Keratinocyte (primary cell): ENCODE results near the gene SPATA13. TPM values are rescaled to one million over a fixed set of nuclear protein-coding genes. Genes with fewer than 3 reads are reported as not detected.

ENCODE experiments used
- DNase-seq: peaks from one replicate; pipeline ENCODE4 v3.0.0-alpha.2; 2011; ENCODE audit warnings: low read depth, missing footprints, low spot score
- FAIRE-seq: peaks from 2 replicates; lab custom pipeline; 2011; peaks lifted over from hg19 to GRCh38; lab: Jason Lieb, UNC
- H2AFZ ChIP-seq: 2 replicates; pipeline ENCODE4 v1.6.0; 2012; ENCODE audit warnings: low read length, control low read depth, inconsistent platforms; ENCODE audit not compliant: control insufficient read depth
- H3K27ac ChIP-seq: 2 replicates; pipeline ENCODE4 v1.5.1; 2011; ENCODE audit warnings: low read length; ENCODE audit not compliant: control insufficient read depth, insufficient read depth
- H3K27me3 ChIP-seq: 3 replicates; pipeline ENCODE4 v1.6.0; 2011; ENCODE audit warnings: low read length; ENCODE audit not compliant: control insufficient read depth, insufficient read depth; ENCODE audit errors: extremely low read depth
- H3K36me3 ChIP-seq, 2 experiments: 2 replicates in 1 of 2; 3 replicates in 1 of 2; pipeline ENCODE4 v1.5.1; 2011; ENCODE audit warnings: low read length in 2 of 2, mild to moderate bottlenecking in 1 of 2; ENCODE audit not compliant: control insufficient read depth in 2 of 2, insufficient read depth in 2 of 2; ENCODE audit errors: extremely low read depth in 1 of 2
- H3K4me1 ChIP-seq: 3 replicates; pipeline ENCODE4 v1.5.1; 2011; ENCODE audit warnings: low read length; ENCODE audit not compliant: control insufficient read depth, insufficient read depth; ENCODE audit errors: extremely low read depth
- H3K4me2 ChIP-seq: 3 replicates; pipeline ENCODE4 v1.6.0; 2011; ENCODE audit warnings: low read depth, low read length; ENCODE audit not compliant: control insufficient read depth, insufficient read depth; ENCODE audit errors: extremely low read depth
- H3K4me3 ChIP-seq, 3 experiments: fragments of 200-600 bp in 1 of 3; sonication (generic) in 1 of 3; 2 replicates in 2 of 3; 3 replicates in 1 of 3; pipeline ENCODE4 v1.5.1; 2011 to 2016; ENCODE audit warnings: low read length in 3 of 3, mild to moderate bottlenecking in 3 of 3, control low read depth in 2 of 3, inconsistent platforms in 1 of 3, low read depth in 1 of 3, mixed read lengths in 1 of 3, mixed run types in 1 of 3, moderate library complexity in 1 of 3; ENCODE audit not compliant: control insufficient read depth in 2 of 3, insufficient read depth in 2 of 3; ENCODE audit errors: extremely low read depth in 1 of 3
- H3K79me2 ChIP-seq: 2 replicates; pipeline ENCODE4 v1.6.0; 2012; ENCODE audit warnings: low read length; ENCODE audit not compliant: control insufficient read depth, insufficient read depth
- H3K9ac ChIP-seq: 3 replicates; pipeline ENCODE4 v1.6.0; 2011; ENCODE audit warnings: low read length; ENCODE audit not compliant: control insufficient read depth, insufficient read depth; ENCODE audit errors: extremely low read depth
- H3K9me1 ChIP-seq: 3 replicates; pipeline ENCODE4 v1.6.0; 2011; ENCODE audit warnings: low read length; ENCODE audit not compliant: control insufficient read depth, insufficient read depth; ENCODE audit errors: extremely low read depth
- H3K9me3 ChIP-seq: 2 replicates; pipeline ENCODE4 v1.5.1; 2012; ENCODE audit warnings: low read depth, low read length; ENCODE audit not compliant: control insufficient read depth
- H4K20me1 ChIP-seq: 3 replicates; pipeline ENCODE4 v1.6.0; 2011; ENCODE audit warnings: low read length; ENCODE audit not compliant: control insufficient read depth, insufficient read depth; ENCODE audit errors: extremely low read depth
- CTCF ChIP-seq, 3 experiments: IDR thresholded peaks in 1 of 3; conservative IDR thresholded peaks in 1 of 3; optimal IDR thresholded peaks in 1 of 3; 2 replicates in 2 of 3; 3 replicates in 1 of 3; pipeline versions ENCODE3 to v1.5.1; 2011; ENCODE audit warnings: low read length in 3 of 3, mild to moderate bottlenecking in 3 of 3, moderate library complexity in 2 of 3, control low read depth in 1 of 3, inconsistent platforms in 1 of 3; ENCODE audit not compliant: insufficient read depth in 2 of 3; ENCODE audit errors: extremely low read depth in 1 of 3
- EZH2 ChIP-seq: IDR thresholded peaks from one replicate; pipeline ENCODE4 v1.6.1; 2012; ENCODE audit warnings: inconsistent platforms, mild to moderate bottlenecking, low read length, moderate library complexity
- dilution Hi-C: fragments of 300-500 bp; cut with MboI; formaldehyde crosslinking; loops from one replicate; pipeline ENCODE4 v1.7.0; 2020; ENCODE audit warnings: low sequenced_read_pairs; ENCODE audit not compliant: extremely low pct_ligation_motif_present
- polyA plus RNA-seq, 5 experiments: library from polyadenylated mRNA; depleted of rRNA in 3 of 5; stranded (reverse) in 3 of 5; stranded (forward) in 1 of 5; unstranded in 1 of 5; fragments of >200 nt; gene quantifications; 1 replicate in 1 of 5; 2 replicates in 3 of 5; 3 replicates in 1 of 5; pipeline versions ENCODE4 v1.2.1 to v1.2.3, GENCODE V29; 2011 to 2012; ENCODE audit warnings: missing spikeins in 2 of 5, low read depth in 1 of 5, low replicate concordance in 1 of 5

The SPATA13 gene
- polyA plus RNA-seq, 1 donor (not counting 4 experiments of a cell fraction or from before 2014, with no cell fraction given), result 1.2 TPM

GRCh38 chr13:24267801-24268200 lies 107.3 kb downstream of the SPATA13 start:
- Histone ChIP-seq H3K36me3 (no peaks in the 10 kb centered on the region), H2AFZ (no peak overlapping the region), H3K9me1 (no peaks in the 10 kb centered on the region), H3K4me2 (no peak overlapping the region), H3K9me3 (no peaks in the 10 kb centered on the region), H3K27me3 (no peaks in the 10 kb centered on the region), H3K4me1 (peaks cover 18% of the 10 kb centered on the region), H4K20me1 (no peaks in the 10 kb centered on the region), H3K4me3 (no peak overlapping the region), H3K9ac (no peak overlapping the region), H3K27ac (no peak overlapping the region), H3K79me2 (no peaks in the 10 kb centered on the region)
- FAIRE-seq (no peak), DNase-seq (no peak)
- dilution Hi-C loops, result no loop called here
- TF ChIP-seq EZH2 (no peak), CTCF (optimal IDR thresholded peaks at IDR 0.05 in 1 of 3, IDR thresholded peaks at IDR 0.05 in 1 of 3, conservative IDR thresholded peaks at IDR 0.05 in 1 of 3; ENCODE audit: extremely low read depth in 1 of 3, insufficient read depth in 2 of 3, low read length in 3 of 3) (no peak)

- Histone ChIP-seq H4K20me1 (no peaks in the 10 kb centered on the region), H3K9me1 (no peaks in the 10 kb centered on the region), H3K79me2 (no peaks in the 10 kb centered on the region), H3K9me3 (no peaks in the 10 kb centered on the region), H3K27me3 (no peaks in the 10 kb centered on the region), H3K4me1 (peaks cover 26% of the 10 kb centered on the region), H3K4me2 (no peak overlapping the region), H3K4me3 (no peak overlapping the region), H3K27ac (no peak overlapping the region), H3K9ac (no peak overlapping the region), H2AFZ (no peak overlapping the region), H3K36me3 (no peaks in the 10 kb centered on the region)
- FAIRE-seq, result no peak
- no peak for TF ChIP-seq EZH2
- no peak for TF ChIP-seq CTCF (optimal IDR thresholded peaks at IDR 0.05 in 1 of 3, IDR thresholded peaks at IDR 0.05 in 1 of 3, conservative IDR thresholded peaks at IDR 0.05 in 1 of 3; ENCODE audit: extremely low read depth in 1 of 3, insufficient read depth in 2 of 3, low read length in 3 of 3)
- dilution Hi-C loops, result no loop called here
- DNase-seq, result no peak
These were observed 109.3 kb downstream of the SPATA13 start for GRCh38 chr13:24269821-24270220.
